OCI-M1 (cell line): ENCODE results near the gene MEIOSIN.
"Not testable (repeated sequence)": the region's sequence is repeated elsewhere in the genome, so short reads cannot be mapped to it uniquely, and the experiment has no call there.

Experiments used
- DNase-seq: peaks from one replicate; lab custom pipeline; 2025; lab: John Stamatoyannopoulos, UW

The MEIOSIN gene

DNA sequence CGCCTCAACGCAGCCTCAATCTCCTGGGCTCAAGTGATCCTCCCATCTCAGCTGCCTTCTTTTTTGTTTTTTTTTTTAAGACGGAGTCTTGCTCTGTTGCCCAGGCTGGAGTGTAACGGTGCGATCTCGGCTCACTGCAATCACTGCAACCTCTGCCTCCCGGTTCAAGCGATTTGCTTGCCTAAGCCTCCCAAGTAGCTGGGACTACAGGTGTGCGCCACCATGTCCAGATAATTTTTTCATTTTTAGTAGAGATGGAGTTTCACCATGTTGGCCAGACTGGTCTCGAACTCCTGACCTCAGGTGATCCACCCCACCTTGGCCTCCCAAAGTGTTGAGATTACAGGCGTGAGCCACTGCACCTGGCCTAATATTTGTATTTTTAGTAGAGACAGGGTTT, 13.2 kb upstream of the MEIOSIN start:
- not testable (repeated sequence) for DNase-seq

DNA sequence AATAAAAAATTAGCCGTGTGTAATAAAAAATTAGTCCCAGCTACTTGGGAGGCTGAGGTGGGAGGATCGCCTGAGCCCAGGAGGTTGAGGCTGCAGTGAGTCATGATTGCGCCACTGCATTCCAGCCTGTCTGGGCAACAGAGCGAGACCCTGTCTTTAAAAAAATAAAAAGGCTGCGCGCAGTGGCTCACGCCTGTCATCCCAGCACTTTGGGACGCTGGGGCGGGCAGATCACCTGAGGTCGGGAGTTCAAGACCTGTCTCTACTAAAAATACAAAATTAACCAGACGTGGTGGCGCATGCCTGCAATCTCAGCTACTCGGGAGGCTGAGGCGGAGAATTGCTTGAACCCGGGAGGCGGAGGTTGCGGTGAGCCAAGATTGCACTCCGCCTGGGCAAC, 4.6 kb upstream of the MEIOSIN start:
- not testable (repeated sequence) for DNase-seq

DNA sequence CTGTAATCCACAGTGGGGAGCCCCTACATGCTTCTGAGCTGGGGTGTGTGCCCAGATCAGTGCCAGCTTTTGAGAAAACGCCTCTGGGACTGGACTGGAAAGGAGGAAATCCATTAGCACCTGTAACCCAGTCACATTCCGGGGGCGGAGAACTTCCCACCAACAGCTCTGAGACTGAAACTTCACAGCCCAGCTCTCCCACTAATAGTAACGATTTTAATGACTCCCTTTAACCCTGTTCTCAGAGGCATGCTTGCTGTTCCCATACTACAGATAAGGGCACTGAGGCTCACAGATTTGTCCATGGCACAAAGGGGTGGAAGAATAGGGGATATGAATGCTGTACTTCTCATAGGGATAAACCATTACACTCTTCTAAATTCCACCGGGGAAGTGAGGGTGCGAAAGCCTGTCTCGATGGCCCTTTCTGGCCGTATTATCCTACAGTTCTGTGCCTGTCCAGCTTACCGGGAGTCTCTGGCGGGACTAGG, 3.4 kb upstream of the MEIOSIN start:
- peak; percentile 41 for DNase-seq

DNA sequence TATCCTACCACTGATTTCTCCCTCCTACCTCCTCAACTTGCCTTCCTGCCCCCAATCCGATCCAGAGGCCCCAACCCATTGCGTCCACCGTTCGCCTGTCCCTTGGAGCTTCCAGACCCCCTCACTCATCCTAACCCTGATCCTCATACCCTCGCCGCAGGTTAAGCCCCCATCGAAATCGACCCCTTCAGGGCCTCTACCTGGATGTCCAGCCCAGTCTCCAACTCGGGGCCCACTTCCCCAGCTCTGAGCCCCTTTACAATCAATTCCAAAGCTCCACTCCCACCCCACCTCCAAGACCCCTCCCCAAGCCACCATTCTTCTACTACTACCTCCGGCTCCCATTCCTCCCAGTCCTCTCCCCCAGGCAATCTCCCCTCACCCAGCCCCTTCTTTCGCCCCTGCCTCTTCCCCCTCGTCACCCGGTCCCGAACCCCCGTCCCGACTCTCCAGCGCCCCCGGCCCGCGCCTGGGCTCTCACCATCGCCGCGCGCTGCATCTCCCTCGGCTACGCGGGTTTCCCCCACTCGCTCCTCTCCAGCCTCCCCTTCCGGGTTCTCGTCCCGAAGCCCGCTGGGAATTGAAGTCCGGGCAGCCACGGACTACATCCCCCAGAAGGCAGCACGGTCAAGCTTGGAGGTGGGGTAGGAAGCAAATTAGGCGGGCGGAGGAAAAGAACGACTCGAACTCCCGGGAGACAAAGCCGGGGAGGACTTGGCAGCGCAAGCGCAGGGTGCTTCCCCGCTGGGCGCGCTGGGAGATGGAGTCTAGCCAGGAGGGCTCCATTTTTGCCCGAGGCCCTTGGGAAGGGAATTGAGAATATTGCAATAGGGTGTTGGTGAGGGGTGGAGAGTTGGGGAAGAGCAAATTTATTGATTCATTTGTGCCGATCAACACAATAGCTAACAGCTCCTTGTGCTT, 2.6 kb upstream of the MEIOSIN start, which contains the start of gene FBXO46:
FBXO46 (minus strand) TSS at position 529 of the 921 bp plus-strand sequence. CDS start 17,401 bp downstream, outside the sequence.
- DNase-seq, result peak; percentile 99

DNA sequence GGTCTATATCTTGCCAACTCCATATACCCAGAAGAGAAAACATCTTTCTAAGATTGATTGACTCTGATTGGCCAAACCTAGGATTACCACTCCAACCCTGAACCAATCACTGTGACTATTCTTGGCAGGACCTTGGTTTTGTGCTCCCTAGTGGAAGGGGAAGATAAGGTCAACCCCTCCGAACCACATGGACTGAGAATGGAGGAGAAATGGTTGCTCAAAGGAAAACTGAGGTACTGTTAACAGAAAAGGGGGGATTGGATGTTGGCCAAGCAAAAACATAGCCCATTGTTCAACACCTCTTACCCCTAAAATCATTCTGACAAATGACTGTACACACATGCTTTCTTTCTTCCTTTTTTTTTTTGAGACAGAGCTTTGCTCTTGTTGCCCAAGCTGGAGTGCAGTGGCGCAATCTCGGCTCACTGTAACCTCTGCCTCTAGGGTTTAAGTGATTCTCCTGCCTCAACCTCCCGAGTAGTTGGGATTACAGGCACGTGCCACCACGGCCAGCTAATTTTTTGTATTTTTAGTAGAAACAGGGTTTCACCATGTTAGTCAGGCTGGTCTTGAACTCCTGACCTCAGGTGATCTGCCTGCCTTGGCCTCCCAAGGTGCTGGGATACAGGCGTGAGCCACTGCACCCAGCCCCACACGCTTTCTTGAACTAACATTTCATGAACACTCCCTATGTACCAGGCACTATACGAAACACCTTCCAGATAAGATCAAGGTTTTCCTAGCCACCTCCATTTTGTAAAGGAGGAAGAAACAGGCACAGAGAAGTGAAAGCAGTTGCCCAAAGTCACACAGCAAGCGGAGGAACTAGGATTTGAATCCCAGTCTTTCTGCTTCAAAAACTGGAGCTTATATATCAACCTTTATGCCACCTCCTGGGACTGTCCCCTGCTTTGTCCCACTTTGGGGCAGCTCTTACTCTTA, 6.5 kb downstream of the MEIOSIN start:
- DNase-seq, result peak; percentile 90

DNA sequence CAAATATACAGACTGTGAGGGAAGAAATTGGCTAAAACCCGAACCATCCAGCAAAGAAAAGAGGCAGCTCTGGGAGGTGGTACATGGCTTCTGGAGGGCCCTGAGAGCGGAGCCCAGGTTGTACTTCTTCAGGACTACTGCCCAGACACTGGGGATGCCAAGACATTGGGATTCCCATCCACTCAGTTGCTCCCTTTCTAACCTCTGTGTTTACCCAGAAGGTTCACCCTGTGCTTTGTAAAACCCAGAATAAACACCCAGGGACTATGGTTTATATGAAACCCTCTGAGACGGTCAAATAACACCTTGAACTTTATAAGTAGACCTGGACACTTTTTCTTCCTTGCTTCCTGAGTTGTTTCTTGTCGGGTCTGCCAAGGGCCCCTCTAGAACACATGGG, 9.7 kb downstream of the MEIOSIN start:
- no peak for DNase-seq

DNA sequence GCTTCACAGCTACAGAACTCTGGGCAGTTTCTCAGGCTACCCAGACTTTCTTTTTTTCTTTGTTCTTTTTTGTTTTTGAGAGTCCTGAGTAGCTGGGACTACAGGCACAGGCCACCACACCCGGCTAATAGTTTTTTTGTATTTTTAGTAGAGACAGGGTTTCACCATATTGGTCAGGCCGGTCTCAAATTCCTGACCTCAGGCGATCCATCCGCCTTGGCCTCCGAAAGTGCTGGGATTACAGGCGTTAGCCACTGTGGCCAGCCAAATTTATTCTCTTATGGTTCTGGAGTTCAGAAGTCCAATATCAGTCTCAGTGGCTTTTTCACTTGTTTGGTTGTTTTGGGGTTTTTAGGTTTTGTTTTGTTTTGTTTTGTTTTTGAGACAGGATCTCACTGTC, 12.4 kb downstream of the MEIOSIN start:
- no peak for DNase-seq

DNA sequence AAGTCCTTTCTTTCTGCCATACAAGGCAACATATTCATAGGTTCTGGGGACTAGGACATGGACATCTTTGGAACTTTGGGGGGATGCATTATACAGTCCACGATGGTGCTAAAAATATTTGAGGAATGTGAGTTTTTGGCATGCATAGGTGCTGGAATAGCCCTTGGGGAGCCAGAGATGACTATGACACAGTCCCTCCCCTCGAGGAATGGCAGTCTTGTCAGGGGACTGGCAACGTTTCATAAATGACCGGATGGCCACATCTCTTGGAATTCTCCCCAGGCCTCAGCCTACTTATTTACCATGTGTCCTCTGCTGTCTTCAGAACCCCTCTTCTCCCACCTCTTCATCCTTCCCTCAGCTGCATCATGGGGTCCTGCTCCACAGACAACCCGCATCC, 13.6 kb downstream of the MEIOSIN start:
- DNase-seq, result no peak

DNA sequence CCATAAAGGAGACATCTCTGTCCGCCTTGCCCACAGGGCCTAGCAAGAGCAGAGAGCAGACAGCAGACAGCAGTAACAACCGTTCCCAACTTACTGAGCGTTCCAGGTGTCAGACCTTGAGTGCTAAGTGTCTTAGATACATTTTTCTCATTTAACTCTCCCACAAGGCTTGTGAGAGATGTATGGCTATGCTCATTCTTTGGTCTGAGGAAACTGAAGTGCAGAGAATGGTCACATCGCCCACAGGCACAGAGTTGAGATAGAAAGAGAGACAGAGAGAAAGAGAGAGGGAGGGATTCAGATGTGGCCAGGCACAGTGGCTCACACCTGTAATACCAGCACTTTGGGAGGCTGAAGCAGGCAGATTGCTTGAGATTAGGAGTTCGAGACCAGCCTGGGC, 14.3 kb downstream of the MEIOSIN start:
- no peak for DNase-seq

DNA sequence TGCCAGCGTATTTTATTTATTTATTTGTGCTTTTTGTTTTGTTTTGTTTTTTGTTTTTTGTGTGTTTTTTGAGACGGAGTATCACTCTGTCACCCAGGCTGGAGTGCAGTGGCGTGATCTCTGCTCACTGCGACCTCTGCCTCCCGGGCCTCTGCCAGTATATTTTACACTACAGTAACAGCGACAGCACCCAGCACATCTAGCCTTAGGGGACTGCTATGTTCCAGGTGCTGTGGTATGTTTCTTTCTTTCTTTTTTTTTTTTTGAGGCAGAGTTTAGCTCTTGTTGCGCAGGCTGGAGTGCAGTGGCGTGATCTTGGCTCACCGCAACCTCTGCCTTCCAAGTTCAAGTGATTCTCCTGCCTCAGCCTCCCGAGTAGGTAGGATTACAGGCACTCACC, 18.2 kb downstream of the MEIOSIN start:
- not testable (repeated sequence) for DNase-seq

DNA sequence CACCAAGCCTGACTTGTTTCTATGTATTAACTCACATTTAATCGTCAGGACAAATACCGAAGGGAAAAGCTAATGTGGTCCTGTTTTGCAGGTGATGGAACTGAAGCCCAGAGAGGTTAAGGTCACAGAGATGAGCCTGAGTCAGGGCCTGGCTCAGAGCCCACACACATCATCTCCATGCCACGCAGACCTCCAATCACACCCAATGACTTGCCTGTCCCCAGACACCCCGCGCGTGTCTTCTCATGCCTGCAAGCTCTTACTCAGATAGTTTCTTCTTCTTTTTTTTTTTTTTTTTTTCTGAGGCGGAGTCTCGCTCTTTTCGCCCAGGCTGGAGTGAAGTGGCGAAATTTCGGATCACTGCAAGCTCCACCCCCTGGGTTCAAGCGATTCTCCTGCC, 19.4 kb downstream of the MEIOSIN start:
- DNase-seq, result no peak

DNA sequence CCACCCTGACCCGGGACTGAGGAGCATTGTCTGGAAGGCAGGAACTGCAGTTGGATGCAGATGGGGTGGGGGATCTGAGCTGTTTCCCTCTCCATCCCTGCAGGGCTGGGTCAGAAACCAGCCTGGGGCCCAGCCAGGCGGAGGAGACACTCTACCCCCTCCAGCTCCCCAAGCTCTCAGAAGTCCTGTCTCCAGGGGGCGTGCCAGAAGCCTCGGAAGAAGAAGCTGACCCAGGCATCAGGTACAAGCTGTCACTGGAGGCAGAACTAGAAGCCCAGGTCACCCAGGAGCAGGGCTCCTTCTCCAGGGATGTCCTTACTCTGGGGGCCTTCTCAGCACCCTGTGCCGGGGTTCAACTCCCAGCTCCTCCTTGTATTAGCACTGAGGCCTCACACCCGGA, 20.3 kb downstream of the MEIOSIN start:
- peak; percentile 26 for DNase-seq

DNA sequence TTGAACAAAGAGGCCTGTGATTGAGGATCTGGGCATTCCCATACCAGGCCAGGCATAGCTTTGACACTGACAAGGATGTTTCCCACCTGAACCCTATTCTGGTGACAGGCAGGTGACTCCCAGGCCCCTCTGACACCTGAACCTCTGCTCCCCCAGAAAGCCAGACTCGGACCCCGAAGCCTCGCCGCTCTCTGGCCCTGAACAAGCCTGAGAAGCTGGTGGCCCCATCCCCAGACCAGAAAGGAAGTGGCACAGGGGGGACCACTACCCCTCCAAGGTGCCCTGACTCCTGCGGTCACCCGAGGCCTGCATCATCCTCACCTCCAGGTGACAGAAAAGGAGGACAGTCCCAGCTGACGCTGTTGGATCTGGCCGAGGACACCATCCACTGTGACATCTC, 21.1 kb downstream of the MEIOSIN start:
- no peak for DNase-seq

DNA sequence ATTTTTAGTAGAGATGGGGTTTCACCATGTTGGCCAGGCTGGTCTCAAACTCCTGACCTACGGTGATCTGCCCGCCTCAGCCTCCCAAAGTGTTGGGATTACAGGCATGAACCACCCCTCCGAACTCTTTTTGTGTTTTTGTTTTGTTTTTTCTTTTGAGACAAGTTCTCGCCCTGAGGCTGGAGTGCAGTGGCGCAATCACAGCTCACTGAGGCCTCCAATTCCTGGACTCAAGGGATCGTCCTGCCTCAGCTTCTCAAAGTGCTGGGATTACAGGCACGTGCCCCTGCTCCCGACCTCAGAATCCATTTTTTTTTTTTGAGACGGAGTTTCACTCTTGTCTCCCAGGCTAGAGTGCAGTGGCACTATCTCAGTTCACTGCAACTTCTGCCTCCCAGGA, 24.5 kb downstream of the MEIOSIN start:
- no peak for DNase-seq

DNA sequence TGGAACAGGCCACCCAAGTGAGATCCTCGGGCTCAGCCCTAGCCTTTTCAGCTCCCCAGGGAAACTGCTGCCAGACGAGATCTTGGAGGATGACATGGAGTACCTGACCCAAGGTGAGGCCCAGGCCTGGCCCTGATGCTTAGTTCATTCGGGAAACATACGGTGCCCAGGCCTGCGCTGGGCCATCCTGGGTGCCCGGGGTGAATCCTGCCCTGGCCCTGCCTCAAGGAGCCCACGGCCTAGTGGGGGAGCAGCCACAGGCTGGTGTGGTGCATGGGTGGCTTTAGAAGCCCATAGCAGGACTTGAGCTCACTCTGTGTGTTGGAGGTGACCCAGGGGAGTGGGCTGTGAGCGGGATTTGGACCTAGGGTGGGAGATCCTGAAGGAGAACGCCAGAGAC, 25.7 kb downstream of the MEIOSIN start:
- no peak for DNase-seq

DNA sequence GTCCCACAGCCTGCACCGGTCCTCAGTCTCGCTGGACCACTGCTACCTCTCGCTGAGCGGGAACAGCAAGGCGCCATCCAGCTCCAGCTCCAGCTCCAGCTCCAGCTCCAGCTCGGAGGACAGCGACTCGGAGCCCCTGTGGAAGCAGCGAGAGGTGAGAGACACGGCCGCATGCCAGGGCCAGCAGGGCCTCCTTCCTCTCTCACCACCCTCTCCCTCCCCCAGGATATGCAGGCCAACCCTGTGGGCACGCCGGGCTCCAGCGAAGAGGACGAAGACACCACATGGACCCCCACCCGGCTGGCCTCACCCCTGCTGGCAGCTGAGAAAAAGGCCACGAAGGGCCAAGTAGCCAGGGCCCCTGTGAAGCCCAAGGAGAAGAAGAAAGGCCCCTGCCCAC, 28.5 kb downstream of the MEIOSIN start:
- DNase-seq, result no peak

DNA sequence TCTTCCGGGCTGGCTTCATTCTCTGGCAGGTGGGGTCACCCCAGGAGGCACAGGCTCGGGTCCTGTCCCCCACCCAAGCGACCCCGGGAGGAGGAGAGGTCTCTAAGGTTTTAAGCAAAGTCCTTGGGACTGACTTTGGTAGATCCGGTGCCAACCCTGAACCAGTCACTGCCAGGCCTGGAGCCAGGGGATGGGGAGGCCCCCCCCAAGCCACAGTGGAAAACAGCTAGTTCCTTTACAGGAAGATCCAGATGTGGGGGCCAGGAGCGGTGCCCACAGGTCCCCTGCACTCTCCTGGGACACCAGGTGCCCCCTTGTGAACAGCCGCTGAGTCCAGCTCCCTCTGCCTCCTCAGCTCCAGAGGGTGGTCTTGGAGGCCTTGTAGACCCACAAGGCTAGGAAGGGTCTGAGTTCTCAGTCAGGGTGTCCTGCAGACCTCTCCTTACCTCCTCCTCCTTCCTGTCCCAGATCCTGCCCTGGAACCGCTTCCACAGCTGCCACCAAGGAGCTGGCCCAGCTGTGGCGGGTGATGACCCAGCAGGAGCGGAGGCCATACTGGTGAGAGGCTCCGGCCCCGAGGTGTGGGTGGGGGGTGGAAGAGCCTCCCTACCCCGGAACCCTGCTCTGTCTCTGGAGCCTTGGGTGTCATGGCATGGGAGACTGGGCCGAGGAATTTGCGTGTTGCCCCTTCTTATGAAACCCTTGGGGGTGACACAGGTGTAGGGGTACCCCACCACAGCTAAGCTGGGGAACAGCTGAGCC, 29.8 kb downstream of the MEIOSIN start:
- DNase-seq, result no peak

DNA sequence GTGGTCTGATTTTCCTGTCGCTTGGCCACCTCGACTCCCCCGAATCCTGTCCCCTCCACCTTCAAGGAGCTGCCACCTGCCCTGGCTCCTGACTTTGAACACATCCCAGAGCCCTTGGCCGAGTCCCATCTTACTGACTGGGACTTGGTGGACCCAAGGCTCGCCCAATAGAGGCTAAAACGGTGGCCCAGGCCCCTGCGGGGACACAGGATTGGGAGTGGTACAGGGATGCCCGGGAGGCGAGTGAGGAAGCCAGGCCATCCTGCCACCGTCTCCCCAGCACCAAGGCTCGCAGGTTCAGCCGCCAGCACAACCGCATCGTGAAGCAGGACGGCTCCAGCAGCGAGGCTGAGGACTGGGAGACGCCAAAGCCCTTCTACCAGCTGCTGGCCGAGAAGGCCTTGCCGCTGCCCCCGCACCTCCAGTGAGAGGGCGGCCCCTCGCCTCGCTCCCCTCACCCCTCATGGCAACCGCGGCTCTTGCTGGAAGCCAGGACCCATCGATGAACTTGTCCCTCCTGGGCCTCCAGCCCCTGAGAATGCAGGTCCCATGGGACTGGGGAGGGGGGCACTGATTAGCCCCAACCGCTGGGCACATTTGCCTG, 30.6 kb downstream of the MEIOSIN start:
- no peak for DNase-seq

DNA sequence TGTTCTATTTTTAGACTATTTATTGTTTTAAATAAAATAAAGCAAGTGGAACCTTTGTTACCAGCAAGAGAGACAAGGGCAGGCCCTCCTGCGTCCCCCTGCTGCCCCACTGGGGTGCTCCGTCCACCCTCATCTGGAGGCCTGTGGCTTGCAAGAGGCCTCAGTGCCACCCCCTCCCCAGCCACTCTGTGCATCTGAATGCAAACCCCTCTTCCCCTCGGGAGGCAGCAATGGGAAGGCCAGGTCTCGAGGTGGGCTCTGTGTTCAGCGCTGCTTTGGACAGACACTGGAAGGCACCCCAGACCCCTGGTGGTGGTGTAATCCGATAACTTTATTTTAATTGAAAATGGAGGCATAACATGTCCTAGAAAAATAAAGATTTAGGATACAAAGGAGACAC, 31.2 kb downstream of the MEIOSIN start:
- no peak for DNase-seq

DNA sequence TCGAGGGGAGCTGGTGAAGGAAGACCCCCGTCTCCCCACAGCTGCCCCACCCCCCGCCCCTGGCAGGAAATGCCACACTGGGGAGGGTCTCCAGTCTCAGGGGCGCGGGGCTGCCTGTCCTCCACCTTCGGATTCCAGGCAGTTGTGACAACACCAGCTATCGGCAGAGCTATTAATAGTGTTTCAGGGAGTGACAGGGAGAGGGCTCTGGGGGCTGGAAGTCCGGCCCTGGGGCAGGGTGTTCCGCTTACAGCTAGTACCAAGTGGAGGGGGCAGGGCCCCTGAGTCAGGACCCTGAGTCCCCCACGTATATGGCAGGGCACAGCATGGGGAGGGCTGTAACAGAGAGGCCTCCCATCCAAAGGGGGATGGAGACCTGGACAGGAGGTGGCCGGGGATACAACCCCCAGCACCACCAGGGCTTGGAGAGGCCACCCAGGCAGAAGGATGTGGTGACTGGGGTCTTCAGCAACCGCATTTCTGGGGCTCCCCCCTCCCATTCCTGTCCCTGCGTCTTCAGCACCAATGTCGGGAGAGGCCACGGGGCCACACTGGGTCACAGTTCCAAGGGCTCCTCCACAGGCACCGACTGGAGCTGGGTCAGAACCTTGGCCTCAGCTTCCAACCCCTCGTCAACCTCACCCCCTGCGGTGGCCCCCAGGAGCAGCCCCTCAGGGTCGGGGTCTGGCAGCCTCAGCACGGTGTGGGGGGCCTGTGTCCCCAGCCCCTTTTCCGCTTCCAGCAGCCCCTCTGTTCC, 31.9 kb downstream of the MEIOSIN start:
- no peak for DNase-seq
